Measurements from ENCODE around the gene TMX4.
"Not testable (repeated sequence)": the region's sequence is repeated elsewhere in the genome, so short reads cannot be mapped to it uniquely, and the experiment has no call there.

The TMX4 gene

GRCh38 chr20:7967199-7967844, 52.2 kb downstream of the TMX4 start:
- no peak for DNase-seq (ENCODE audit: low spot score)

- no peak for DNase-seq (ENCODE audit: low spot score)
These were observed 53.4 kb downstream of the TMX4 start for GRCh38 chr20:7966176-7966575.

GRCh38 chr20:7959484-7959883, 60.1 kb downstream of the TMX4 start:
- no peak for DNase-seq (ENCODE audit: low spot score)

GRCh38 chr20:7956561-7956960, 63.0 kb downstream of the TMX4 start:
- DNase-seq (ENCODE audit: low spot score), result not testable (repeated sequence)

GRCh38 chr20:7950387-7950786, 69.2 kb downstream of the TMX4 start:
- no peak for DNase-seq (ENCODE audit: low spot score)

GRCh38 chr20:7943891-7944290, 75.7 kb downstream of the TMX4 start:
- no peak for DNase-seq (ENCODE audit: low spot score)

GRCh38 chr20:7940341-7940740, 79.2 kb downstream of the TMX4 start, which contains the start of gene HAO1:
TSS of gene HAO1 (minus strand) at chr20:7940458. CDS start at chr20:7940422, 36 bp downstream.
- DNase-seq (ENCODE audit: low spot score), result no peak

- no peak for DNase-seq (ENCODE audit: low spot score)
These were observed 79.9 kb downstream of the TMX4 start for GRCh38 chr20:7939663-7940062.

- no peak for DNase-seq (ENCODE audit: low spot score)
These were observed 81.5 kb downstream of the TMX4 start for GRCh38 chr20:7938058-7938457.

- DNase-seq (ENCODE audit: low spot score), result no peak
These were observed 82.2 kb downstream of the TMX4 start for GRCh38 chr20:7937328-7937727.

- DNase-seq (ENCODE audit: low spot score), result no peak
These were observed 84.5 kb downstream of the TMX4 start for GRCh38 chr20:7935027-7935551.

GRCh38 chr20:7933346-7933745, 86.2 kb downstream of the TMX4 start:
- DNase-seq (ENCODE audit: low spot score), result no peak

- DNase-seq (ENCODE audit: low spot score), result no peak
These were observed 89.2 kb downstream of the TMX4 start for GRCh38 chr20:7930343-7930742.

Data from iPS-NIHi11 (cell line).